ENCODE data around the gene DRG1.

- TF ChIP-seq CTCF (IDR thresholded peaks at IDR 0.05) (no peak), EZH2 (IDR thresholded peaks at IDR 0.05; ENCODE audit: borderline replicate concordance, insufficient read depth, low read depth, low read length, poor library complexity, severe bottlenecking) (no peak)
Measured at GRCh38 chr22:31439808-31440207, 40.4 kb downstream of the DRG1 start.
